ENCODE measurements around the gene CD58.

Gene CD58

DNA sequence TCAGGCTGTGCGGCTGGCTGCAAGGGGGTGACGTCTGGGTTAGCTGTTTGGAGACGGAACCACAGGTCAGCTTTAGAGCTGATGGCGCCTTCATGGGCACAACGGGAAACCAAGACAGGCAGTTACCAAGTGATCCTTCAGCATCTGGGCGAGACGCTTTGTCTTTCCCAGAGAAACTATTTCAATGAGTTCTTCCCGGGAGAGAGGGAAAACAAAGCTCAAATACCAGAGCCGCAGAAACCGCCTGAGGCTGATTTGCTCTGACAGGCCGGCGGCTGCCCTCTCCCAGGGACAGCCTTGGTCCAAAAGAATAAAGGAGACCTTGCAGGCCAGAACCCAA lies 76.5 kb downstream of the CD58 start:
- DNase-seq (ENCODE audit: low read depth in 2 of 3, low spot score in 1 of 3): no peak

DNA sequence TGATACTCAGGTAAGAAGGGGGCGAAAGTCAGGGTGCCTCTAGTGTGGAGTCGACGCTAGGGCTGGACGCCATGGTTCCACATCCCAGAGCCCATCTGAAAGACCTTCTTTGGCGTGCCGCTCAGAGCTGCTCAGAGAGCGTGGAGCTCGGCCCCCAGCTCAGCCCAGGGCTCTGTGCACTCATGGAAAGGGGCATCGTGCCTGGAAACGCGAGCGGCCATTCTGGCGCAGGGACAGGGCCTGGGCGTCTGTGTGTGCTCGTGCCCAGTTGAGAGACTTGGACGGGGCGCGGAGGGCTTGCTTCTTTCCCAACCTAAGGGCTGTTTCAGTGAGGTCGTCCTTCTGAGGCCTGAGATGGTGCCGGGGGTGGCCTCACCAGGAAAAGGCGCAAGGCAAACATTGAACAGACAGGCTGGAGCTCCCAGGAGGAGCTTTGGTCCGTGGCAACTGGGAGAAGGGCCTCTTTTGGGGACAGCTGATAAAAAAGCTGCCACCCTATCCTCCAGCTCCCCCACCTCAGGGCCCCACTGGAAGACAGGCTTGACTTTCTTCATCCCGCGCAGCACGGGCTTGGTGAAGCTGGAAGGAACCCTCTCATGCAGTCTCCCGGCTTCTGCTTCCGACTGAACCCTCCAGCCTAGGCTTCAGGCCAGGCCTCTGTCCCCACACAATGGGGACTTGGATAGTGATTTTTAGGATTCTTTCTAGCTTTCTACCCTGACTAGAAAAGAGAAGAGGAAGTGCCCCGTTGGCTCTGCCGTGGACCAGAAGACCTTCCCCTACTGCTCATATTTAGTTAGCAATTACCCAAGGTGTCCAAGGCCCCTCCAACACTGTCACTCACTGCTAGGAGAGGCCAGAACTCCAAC lies 77.1 kb downstream of the CD58 start:
- DNase-seq (ENCODE audit: low read depth in 2 of 3, low spot score in 1 of 3): no peak

DNA sequence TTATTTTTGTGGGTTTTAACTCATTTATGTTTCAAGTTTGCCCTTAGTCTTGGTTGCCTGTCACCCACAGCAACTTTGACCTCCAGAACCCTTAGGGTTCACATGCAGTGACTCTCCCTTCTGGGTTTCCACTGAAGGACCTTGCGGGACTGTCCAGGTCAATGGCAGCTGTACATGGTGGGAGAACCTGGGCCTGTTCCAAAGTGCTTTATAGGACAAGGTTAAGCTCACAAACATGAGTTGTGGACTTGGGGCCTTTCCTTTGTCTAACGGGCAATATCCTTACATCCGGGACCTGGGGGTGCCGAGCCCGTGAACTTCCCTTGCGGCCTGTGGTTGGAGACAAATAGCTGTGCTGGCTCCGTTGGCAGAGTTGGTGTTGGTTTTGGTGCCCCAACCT lies 77.8 kb downstream of the CD58 start:
- no peak for DNase-seq (ENCODE audit: low read depth in 2 of 3, low spot score in 1 of 3)

DNA sequence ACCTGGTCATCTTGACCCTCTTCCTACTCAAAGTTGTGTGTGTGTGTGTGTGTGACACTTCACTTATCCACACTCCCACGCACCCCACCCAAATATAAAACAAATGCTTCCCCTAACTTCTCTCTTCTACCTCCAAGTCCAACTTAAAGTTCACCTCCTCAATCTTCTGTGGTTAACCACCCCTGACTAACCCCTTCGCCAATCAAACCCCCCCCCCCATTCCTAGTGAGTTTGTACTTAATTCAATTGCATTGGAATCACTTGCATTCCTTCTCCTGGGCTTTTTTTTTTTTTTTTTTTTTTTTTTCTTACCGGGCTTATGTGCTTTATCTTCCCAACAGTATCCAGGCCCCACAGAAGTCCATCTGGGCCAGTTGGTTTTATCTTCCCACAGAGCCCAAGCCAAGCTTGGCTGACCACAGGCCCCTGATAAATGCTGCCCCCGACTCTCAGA lies 78.4 kb downstream of the CD58 start:
- no peak for DNase-seq (ENCODE audit: low read depth in 2 of 3, low spot score in 1 of 3)

DNA sequence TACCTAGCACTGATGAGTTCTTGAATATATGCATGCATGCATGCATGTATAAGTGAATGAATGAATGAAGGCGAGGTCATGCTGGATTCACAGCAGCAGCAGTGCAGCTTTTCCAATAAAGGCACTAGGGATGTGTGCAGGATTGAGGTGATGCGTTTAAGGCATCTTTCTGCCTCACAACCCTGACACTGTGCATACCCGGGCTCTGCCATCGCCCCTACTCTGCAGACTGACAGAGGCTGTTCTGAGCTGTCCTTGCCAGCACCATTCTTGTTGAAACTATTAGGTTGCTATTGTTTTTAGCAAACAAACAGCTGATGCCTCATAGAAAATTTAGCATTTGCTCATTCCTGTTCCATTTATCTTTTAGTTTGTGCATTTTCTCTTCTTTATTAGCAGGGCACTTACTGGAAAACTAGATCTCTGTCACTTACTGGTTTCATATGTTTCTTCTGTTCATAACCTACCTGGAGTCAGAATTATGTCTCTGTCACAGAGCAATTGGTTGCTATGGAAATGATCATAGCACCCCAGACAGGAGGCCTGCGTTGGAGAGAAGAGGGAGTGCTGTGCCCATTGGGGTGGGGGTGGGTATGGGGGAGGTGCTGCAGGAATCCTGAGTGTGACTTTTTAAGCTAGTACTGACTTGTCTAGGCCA lies 79.0 kb downstream of the CD58 start:
- DNase-seq (ENCODE audit: low read depth in 2 of 3, low spot score in 1 of 3): no peak

DNA sequence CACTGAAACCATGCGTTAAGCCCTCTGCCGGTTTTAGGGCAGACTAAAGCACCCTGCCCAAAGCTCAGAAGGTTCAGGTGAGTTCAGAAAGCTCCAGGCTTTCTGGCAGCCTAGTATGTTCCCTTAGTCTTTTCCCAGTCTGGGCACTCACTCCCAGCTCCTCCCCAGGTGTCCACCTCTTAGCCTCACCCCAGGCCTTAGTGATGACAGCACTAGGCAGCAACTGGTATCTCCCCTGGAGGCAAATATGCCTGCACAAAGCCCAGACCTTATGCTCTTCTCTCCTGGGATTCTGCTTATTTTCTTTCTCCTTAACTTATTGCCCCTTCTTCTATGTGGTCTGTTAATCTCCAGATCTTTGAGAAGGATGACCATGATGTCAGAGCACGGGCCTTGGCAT lies 80.2 kb downstream of the CD58 start:
- no peak for DNase-seq (ENCODE audit: low read depth in 2 of 3, low spot score in 1 of 3)

DNA sequence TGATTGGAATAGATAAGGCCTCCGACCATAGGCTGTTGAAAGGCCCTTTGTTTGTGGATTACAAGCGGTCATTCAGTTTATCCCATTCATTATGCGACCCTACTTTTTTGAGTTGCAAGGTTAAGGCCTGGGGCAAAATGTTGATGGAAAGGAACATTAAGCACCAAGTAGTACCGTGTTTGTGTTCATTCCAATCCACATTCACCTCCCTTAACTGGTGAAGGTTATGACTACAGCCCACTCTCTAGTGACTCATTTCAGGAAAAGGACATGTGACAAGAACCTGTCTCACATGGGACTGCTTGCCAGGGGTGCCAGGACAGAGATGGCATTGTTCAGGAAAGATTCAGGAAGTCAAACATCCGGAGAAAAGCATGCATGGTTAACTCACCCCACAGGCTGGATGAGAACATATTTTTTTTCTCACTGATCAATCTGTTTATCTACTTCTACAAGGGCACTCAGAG lies 81.6 kb downstream of the CD58 start:
- DNase-seq (ENCODE audit: low read depth in 2 of 3, low spot score in 1 of 3): no peak

DNA sequence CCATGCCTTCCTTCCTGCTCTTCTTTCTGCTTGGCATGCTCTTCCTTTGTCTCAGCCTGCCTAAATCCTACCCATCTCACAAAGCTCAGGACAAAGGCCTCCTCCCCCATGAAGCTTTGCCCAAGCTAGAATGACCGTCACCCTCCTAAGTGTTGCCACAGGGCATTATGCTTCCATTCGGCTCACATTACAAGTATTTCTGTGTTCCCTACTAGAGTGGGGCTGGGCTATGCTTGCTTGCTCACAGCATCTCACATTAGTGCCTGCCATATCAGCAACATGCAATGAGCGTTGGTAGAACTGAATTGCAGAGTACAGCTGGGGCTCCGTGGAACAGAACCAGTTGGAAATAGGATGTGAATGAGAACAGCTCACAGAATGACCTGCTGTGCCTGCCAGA lies 82.8 kb downstream of the CD58 start:
- DNase-seq (ENCODE audit: low read depth in 2 of 3, low spot score in 1 of 3): no peak

DNA sequence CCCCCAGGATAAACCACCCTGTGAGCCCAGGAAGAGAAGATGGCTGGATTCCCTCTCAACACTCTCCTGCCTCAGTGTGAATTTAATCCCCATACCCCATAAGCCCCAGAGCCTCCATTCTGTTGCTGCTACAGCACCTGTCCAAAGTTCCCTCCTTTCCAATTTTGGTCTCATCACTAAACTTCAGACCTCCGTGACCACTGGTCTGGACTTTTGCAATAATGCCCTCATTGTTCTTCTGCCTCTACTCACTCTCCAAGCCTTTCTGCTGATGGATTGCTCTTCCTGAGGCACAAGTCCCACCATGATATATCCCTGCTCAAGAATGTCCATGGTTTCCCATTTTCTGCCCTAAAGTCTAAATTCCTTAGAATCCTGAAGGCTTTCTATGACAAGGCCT lies 83.2 kb downstream of the CD58 start:
- no peak for DNase-seq (ENCODE audit: low read depth in 2 of 3, low spot score in 1 of 3)

DNA sequence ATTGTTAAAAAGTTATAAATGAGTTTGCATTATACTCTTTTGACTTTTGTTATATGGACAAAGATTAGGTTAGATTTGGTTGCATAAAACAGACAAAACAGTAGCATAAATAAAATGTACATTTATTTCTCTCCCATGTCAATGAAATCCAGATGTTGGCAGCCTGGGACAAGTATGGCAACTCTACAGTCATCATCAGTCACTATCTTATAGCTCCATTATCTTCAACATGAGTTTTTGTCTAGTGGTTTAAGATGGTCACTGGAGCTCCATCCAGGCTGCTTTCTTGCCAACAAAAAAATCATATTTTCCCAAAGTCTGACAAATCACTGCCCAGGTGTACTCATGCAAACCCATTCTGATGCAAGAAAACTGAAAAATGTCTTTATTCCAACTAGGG lies 83.8 kb downstream of the CD58 start:
- DNase-seq (ENCODE audit: low read depth in 2 of 3, low spot score in 1 of 3): no peak

DNA sequence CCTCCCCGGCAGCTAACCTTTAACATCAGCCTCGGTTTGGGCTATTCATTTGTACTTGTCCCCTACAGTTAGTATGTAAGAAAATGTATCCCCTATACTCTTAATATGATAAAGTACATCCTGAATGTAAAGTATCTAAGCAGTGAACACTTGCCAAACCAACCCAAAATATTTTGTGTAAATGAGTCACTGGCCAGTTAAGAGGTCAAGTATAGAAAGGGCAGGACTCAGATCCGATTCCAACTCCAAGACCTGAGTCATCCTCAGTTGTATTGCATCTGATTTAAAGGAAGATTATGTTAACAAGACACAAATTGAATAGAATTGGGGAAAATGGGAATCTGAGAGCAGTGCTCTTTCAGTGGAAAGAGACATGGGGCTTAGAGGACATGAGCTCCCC lies 84.4 kb downstream of the CD58 start:
- no peak for DNase-seq (ENCODE audit: low read depth in 2 of 3, low spot score in 1 of 3)

DNA sequence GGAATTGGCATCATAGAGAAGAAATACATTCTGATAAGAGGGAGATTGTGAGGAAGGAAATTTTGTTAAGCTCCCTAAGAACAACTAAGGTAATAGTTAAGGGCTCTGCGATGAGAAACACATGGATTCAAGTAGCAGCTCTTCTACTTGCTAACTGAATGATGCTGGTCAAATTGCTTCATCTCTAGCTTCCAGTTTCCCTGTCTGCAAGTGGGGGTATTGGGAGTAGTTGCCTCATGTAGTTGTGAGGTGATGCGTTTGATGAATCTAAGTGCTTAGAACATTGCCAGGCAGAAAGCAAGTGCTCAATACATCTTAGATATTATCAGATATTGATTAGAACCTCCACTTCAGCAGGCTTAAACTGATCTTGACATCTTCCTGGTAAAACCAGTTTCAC lies 84.8 kb downstream of the CD58 start:
- no peak for DNase-seq (ENCODE audit: low read depth in 2 of 3, low spot score in 1 of 3)

DNA sequence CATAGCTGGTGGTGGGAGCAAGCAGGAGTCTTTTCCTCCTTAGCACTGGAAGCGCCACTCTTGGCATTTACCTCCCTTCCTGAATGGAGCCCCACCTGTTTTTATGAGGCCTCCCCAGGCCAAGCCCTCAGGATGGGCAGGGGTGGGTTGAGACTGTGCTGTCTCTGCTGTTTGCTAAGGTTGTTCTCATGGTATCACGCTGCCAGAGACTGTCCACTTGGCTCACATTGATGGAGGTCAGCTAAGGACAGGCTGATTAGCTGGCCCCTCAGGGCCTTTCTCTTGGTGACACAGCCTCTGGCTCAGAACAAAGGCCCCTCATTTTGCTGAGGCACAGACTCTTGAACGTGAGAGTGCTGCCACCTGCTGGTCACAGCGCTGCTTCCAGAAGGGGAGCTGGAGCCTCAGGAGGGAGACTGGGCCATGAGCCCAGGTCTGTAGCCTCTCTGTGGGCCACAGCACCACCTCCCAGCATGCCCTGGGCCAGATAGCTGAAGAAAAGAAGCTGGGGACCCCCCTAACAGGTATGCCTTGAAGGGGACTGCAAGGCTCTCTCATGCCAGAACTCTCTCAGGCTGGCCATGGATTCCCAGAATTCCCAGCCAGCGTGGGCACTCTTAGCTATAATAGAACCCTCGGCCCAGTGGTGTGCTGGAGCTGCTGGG lies 85.6 kb downstream of the CD58 start:
- peak; percentile 74 to 85 (median 82) for DNase-seq (ENCODE audit: low read depth in 2 of 3, low spot score in 1 of 3)

DNA sequence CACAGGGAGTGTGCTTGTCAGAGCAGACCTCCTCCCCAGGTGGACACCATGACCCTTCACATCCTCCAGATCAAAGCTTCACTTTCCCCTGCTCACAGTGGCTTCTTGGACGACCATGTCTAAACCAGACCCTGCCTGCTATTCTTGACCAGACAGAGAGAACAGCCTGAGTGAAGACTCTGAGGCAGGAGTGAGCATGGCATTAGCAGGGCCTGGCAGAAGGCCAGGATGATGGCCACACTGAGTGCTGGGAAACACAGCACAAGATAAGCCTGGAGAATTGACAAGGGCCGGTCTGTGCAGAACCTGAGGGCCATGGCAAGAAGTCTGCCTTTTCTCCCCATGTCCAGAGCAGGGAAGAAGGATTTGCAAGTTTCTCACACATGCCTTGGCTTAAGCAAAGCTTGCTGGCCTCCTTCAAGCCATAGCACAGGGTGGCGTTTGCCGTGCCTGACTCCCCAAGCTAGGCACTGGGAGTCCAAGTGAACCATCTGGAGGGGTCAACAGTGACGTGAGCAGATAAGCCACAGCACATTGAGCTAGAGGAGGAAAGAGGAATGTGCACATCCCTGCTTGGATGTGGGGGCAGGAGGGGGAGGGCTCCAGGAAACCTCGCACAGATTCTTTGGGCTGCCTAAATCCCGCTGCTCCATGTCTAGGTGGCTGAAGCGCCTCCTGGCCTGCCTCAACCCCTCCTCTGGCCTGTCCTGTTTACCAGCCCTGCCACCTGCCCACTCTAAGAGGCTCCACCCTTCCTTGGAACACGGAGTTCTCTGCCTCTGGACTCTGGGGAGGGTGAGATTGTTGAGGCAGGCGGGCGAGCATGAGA lies 87.1 kb downstream of the CD58 start:
- no peak for DNase-seq (ENCODE audit: low read depth in 2 of 3, low spot score in 1 of 3)

DNA sequence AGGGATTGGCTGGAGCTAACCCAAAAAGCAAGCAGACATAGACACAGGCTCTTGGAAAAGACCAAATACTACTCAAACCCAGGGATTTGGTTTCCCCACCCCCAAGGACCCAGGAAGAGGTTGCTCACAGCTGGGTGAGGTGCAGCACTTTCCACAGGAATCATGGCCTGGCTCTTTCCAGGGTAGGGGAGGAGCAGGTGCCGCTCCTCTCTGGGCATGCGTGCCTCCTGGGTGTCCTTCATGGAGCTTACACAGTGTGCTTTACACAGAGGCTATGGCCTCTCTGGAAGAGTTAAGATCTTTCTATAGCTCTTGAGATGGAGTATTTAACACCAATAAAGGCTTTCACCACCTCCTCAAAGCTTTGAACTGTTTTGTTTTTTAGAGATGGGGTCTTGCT lies 88.3 kb downstream of the CD58 start:
- no peak for DNase-seq (ENCODE audit: low read depth in 2 of 3, low spot score in 1 of 3)

DNA sequence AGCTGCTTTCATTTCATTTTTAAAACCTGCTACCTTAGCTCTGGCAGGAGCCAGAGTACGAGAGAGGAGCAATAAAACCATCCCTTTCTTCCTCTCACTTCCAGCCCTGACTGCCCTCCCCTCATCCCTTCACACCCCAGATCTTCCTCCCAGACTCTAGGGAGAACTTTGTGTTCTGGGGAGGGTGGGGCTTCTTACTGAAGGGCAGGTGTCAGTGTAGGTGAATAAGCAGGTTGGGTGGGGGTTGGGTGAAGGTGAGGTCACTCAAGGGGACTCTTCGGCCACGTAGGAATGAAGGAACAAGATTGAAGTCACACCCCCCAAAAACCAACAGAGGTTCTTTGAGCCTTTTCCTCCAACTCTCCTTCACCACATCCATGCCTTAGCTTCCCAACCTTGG lies 88.9 kb downstream of the CD58 start:
- DNase-seq (ENCODE audit: low read depth in 2 of 3, low spot score in 1 of 3): no peak

DNA sequence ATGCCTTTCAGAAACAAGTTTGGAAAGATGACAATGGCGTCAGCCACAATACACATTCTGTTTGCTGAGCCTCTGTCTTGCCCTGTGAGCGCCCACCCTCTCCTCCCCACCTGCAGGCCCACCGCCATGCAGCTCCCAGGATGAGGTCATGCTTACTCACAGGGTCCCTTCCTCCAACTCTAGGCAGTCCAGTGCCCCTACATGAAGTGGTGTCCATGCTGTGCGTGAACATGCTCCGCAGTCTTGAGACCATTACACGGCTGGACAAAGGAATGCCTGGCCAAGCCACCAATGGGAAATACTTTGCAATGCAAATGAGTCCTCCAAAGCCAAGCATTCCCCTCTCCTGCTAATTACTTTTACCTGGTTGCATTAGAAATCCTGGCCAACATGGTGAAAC lies 92.2 kb downstream of the CD58 start:
- DNase-seq (ENCODE audit: low read depth in 2 of 3, low spot score in 1 of 3): no peak

DNA sequence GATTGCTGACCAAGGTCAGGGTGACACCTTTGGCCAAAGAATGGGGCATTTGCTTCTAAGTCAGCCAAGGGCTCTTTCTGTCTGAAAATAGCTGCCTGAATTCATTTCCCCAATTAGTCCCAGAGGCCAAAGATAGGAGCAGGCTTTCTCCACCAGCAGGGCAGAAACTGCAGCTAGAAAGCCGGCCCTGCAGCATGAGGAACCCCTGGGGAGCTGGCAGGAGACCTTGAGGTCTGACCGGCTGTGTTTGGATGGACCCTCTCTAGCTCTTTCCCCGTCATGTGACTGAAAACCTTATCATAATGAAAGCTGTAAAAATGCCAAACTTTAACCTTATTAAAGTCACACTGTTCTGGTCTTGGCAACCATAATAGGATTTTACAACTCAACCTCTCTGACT lies 93.4 kb downstream of the CD58 start:
- no peak for DNase-seq (ENCODE audit: low read depth in 2 of 3, low spot score in 1 of 3)

DNA sequence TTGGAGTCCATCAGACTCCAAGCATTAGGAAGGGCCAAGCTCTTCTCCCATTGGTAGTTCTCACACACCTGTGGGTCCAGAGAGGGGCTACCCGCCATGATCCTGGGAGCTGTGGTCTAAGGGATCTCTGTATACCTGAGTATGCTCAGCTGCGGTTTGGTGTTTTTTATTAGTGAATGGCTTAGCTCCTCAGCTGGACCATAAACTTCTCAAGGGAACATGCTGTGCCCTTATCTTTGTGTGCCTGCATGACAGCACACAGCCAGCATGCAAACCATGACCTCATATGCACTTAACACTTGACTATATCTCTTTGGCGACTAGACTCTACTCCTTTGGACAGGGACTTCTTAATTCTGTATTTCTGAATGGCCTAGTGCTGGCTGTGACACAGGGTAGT lies 94.5 kb downstream of the CD58 start:
- no peak for DNase-seq (ENCODE audit: low read depth in 2 of 3, low spot score in 1 of 3)

DNA sequence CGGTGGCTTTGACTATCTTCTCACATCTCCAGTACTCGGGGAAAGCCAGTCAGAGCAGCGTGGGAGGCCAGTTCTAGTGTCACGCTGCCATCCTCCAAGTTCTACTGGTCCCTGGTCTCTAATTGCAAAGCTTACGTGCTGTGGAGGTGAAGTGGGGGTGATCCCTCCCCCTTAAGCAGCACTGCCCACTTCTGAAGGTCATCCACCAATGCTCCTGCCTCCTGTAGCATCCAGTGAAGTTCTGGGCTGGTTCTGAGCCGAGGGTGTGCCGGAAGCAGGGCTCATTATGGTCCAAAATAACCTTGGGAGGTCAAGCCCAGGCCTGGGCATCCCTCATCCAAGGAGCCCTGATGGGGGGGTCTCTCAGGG lies 95.0 kb downstream of the CD58 start:
- DNase-seq (ENCODE audit: low read depth in 2 of 3, low spot score in 1 of 3): no peak

Measured in stimulated activated CD4-positive, alpha-beta T cell treated with anti-CD3 and anti-CD28 coated beads, Interleukin-12 subunit alpha, Interleukin-12 subunit beta, amount 100 ng/mL, for 48 hours (primary cell).